HEK293T (cell line): ENCODE results near the gene IL22RA2.

Experiments used
- BHLHE40 ChIP-seq: fragments of 450-650 bp; IDR thresholded peaks from 2 replicates; pipeline ENCODE4 v1.6.1; 2016; ENCODE audit warnings: mild to moderate bottlenecking, moderate library complexity, borderline replicate concordance
- CTBP1 ChIP-seq: fragments of 450-650 bp; IDR thresholded peaks from 2 replicates; pipeline ENCODE4 v1.6.1; 2016; ENCODE audit warnings: borderline replicate concordance
- ELF4 ChIP-seq: fragments of 450-650 bp; IDR thresholded peaks from 2 replicates; pipeline ENCODE4 v1.6.1; 2017; ENCODE audit warnings: antibody characterized with exemption
- FOXA1 ChIP-seq: fragments of 450-650 bp; IDR thresholded peaks from 2 replicates; pipeline ENCODE4 v1.6.1; 2016; ENCODE audit warnings: mild to moderate bottlenecking
- FOXM1 ChIP-seq: fragments of 450-650 bp; IDR thresholded peaks from 2 replicates; pipeline ENCODE4 v1.6.1; 2017; ENCODE audit warnings: mild to moderate bottlenecking, borderline replicate concordance
- HDGF ChIP-seq: fragments of 450-650 bp; IDR thresholded peaks from 2 replicates; pipeline ENCODE4 v1.6.1; 2017; ENCODE audit warnings: antibody characterized with exemption, borderline replicate concordance
- NFRKB ChIP-seq: fragments of 450-650 bp; IDR thresholded peaks from 2 replicates; pipeline ENCODE4 v1.6.1; 2016; ENCODE audit warnings: mild to moderate bottlenecking, moderate library complexity
- SP1 ChIP-seq: fragments of 450-650 bp; IDR thresholded peaks from 2 replicates; pipeline ENCODE4 v1.6.1; 2017
- TARDBP ChIP-seq: fragments of 450-650 bp; IDR thresholded peaks from 2 replicates; pipeline ENCODE4 v1.6.1; 2016
- ZNF384 ChIP-seq: fragments of 450-650 bp; IDR thresholded peaks from 2 replicates; pipeline ENCODE4 v1.6.1; 2016
- TF ChIP-seq, protein P1 (sequence below): fragments of 450-650 bp; IDR thresholded peaks from 2 replicates; pipeline ENCODE4 v1.6.1; 2016

DNA sequence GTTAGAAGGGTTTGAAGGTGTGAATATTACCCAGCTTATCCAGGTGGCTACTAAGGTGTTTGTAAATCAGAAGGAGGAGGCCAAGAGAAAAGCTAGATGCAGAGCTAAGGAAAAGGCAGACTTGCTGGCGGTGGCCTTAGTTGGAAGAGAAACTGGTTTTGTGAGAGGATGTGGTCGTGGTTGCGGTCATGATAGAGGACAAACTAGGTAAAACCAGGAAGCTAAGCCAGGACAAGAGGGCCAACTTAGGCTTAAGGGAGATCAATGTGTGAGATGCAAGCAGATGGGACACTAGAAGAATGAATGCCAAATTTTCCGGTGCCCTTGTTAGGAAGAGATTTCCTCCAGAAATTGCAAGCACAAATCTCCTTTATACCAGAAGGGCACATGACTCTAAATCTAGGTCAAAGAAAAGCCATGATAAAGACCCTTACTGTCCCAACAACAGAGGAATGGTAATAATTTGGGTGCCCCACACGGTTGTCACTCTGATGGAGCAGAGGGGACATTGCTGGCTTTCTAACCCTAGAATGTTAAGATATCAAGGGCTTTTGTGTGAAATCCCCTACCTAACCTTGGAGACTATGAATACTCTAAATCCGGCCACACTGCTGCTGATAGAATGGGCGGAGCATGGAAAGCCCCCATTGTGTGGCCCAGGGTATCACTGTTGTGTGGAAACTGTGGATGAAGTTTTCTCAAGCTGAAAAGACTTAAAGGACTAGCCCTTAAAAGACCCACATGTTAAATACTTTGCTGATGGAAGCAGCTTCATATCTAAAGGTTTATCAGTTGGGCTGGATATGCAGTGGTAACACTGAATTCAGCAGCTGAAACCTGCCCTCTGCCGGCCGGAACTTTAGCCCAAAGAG, 7.8 kb downstream of the IL22RA2 start:
- no peak for TF ChIP-seq SP1
- TF ChIP-seq ZNF384: no peak
- no peak for TF ChIP-seq HDGF
- TF ChIP-seq, protein P1, sequence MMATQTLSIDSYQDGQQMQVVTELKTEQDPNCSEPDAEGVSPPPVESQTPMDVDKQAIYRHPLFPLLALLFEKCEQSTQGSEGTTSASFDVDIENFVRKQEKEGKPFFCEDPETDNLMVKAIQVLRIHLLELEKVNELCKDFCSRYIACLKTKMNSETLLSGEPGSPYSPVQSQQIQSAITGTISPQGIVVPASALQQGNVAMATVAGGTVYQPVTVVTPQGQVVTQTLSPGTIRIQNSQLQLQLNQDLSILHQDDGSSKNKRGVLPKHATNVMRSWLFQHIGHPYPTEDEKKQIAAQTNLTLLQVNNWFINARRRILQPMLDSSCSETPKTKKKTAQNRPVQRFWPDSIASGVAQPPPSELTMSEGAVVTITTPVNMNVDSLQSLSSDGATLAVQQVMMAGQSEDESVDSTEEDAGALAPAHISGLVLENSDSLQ: no peak
- no peak for TF ChIP-seq FOXM1
- TF ChIP-seq TARDBP: no peak
- no peak for TF ChIP-seq NFRKB
- no peak for TF ChIP-seq ELF4
- TF ChIP-seq CTBP1: no peak
- TF ChIP-seq FOXA1: no peak
- TF ChIP-seq BHLHE40: no peak
